WTC11 (cell line): ENCODE measurements around the gene SATB1. TPM values are rescaled to one million over a fixed set of nuclear protein-coding genes. Genes with fewer than 3 reads are reported as not detected.

ENCODE experiments used
- ATAC-seq: fragments of 200-7000 bp; cut with Tn5 transposase; 2 replicates; pipeline ENCODE4 v1.10.0; 2021; ENCODE audit warnings: mild to moderate bottlenecking, moderate library complexity
- CTCF ChIA-PET: fragments of 300-600 bp; sonication (Branson Sonifier 250); formaldehyde crosslinking; loops from one replicate; lab custom pipeline; 2021; ENCODE audit warnings: antibody characterized with exemption; lab: Charles Lee
- POLR2A ChIA-PET: fragments of 350-600 bp; sonication (Branson Sonifier 250); formaldehyde crosslinking; loops from one replicate; lab custom pipeline; 2021; ENCODE audit warnings: antibody characterized with exemption; lab: Charles Lee
- DNase-seq: peaks from one replicate; pipeline ENCODE4 v3.0.0; 2021; ENCODE audit warnings: low spot score
- H3K27ac Mint-ChIP-seq: 2 replicates; pipeline ENCODE4 v1.8.0; 2021; ENCODE audit warnings: mixed read lengths
- H3K27me3 Mint-ChIP-seq: 2 replicates; pipeline ENCODE4 v1.8.0; 2021; ENCODE audit warnings: low read depth, mild to moderate bottlenecking, moderate library complexity, mixed read lengths
- H3K36me3 Mint-ChIP-seq: 2 replicates; pipeline ENCODE4 v1.8.0; 2021; ENCODE audit warnings: mixed read lengths
- H3K4me1 Mint-ChIP-seq: 2 replicates; pipeline ENCODE4 v1.8.0; 2022; ENCODE audit warnings: mixed read lengths
- H3K4me3 Mint-ChIP-seq: 2 replicates; pipeline ENCODE4 v1.8.0; 2021; ENCODE audit warnings: mild to moderate bottlenecking, moderate library complexity, mixed read lengths
- H3K9me3 Mint-ChIP-seq: 2 replicates; pipeline ENCODE4 v1.8.0; 2021; ENCODE audit warnings: mixed read lengths
- EMX1 ChIP-seq: fragments of 250-450 bp; sonication (Bioruptor Pico); IDR thresholded peaks from 2 replicates; pipeline ENCODE4 v1.8.0; 2021; ENCODE audit warnings: mild to moderate bottlenecking
- ERG ChIP-seq: fragments of 250-450 bp; sonication (Bioruptor Pico); IDR thresholded peaks from 2 replicates; pipeline ENCODE4 v1.8.0; 2021; ENCODE audit warnings: mild to moderate bottlenecking
- FOXJ3 ChIP-seq: sonication (generic); formaldehyde crosslinking; IDR thresholded peaks from 2 replicates; pipeline ENCODE4 v1.9.0; 2021; ENCODE audit warnings: missing genetic modification reagents, mild to moderate bottlenecking, borderline replicate concordance
- GABPB1 ChIP-seq: sonication (generic); formaldehyde crosslinking; IDR thresholded peaks from 2 replicates; pipeline ENCODE4 v1.8.1; 2023; ENCODE audit warnings: mild to moderate bottlenecking, missing genetic modification reagents
- GTF2I ChIP-seq: fragments of 250-450 bp; sonication (Bioruptor Pico); conservative IDR thresholded peaks from 2 replicates; pipeline ENCODE4 v1.4.0; 2021; ENCODE audit warnings: mild to moderate bottlenecking
- HMGA2 ChIP-seq: fragments of 250-450 bp; sonication (Bioruptor Pico); IDR thresholded peaks from 2 replicates; pipeline ENCODE4 v1.4.0; 2021; ENCODE audit warnings: mild to moderate bottlenecking, moderate library complexity
- JUN ChIP-seq: sonication (generic); formaldehyde crosslinking; IDR thresholded peaks from 2 replicates; pipeline ENCODE4 v1.8.0; 2023; ENCODE audit warnings: mild to moderate bottlenecking, missing genetic modification reagents
- MYBL2 ChIP-seq: sonication (generic); formaldehyde crosslinking; IDR thresholded peaks from 2 replicates; pipeline ENCODE4 v1.8.1; 2023; ENCODE audit warnings: mild to moderate bottlenecking, moderate library complexity, missing genetic modification reagents
- PRRX2 ChIP-seq: fragments of 250-450 bp; sonication (Bioruptor Pico); IDR thresholded peaks from 2 replicates; pipeline ENCODE4 v1.8.0; 2021; ENCODE audit warnings: mild to moderate bottlenecking
- RORB ChIP-seq: fragments of 250-450 bp; sonication (Bioruptor Pico); IDR thresholded peaks from 2 replicates; pipeline ENCODE4 v1.9.0; 2021; ENCODE audit warnings: mild to moderate bottlenecking
- SOX15 ChIP-seq: fragments of 250-450 bp; sonication (Bioruptor Pico); IDR thresholded peaks from 2 replicates; pipeline ENCODE4 v1.9.0; 2021; ENCODE audit warnings: mild to moderate bottlenecking
- TEAD4 ChIP-seq: sonication (generic); formaldehyde crosslinking; IDR thresholded peaks from 2 replicates; pipeline ENCODE4 v1.8.0; 2022; ENCODE audit warnings: mild to moderate bottlenecking, missing genetic modification reagents
- TP53 ChIP-seq: sonication (generic); formaldehyde crosslinking; IDR thresholded peaks from 2 replicates; pipeline ENCODE4 v1.8.1; 2023; ENCODE audit warnings: mild to moderate bottlenecking, missing genetic modification reagents
- USF1 ChIP-seq: sonication (generic); formaldehyde crosslinking; IDR thresholded peaks from 2 replicates; pipeline ENCODE4 v1.8.0; 2022; ENCODE audit warnings: mild to moderate bottlenecking, missing genetic modification reagents
- USF2 ChIP-seq: sonication (generic); formaldehyde crosslinking; IDR thresholded peaks from 2 replicates; pipeline ENCODE4 v1.8.1; 2023; ENCODE audit warnings: mild to moderate bottlenecking, missing genetic modification reagents, moderate library complexity
- ZNF263 ChIP-seq: sonication (generic); formaldehyde crosslinking; IDR thresholded peaks from 2 replicates; pipeline ENCODE4 v1.8.1; 2022; ENCODE audit warnings: low read depth, mild to moderate bottlenecking, moderate library complexity, missing genetic modification reagents
- ZNF423 ChIP-seq: fragments of 250-450 bp; sonication (Bioruptor Pico); IDR thresholded peaks from 2 replicates; pipeline ENCODE4 v2.1.2; 2022; ENCODE audit warnings: mild to moderate bottlenecking, moderate library complexity
- ZSCAN18 ChIP-seq: fragments of 250-450 bp; sonication (Bioruptor Pico); IDR thresholded peaks from 2 replicates; pipeline ENCODE4 v2.1.2; 2022; ENCODE audit warnings: mild to moderate bottlenecking, moderate library complexity
- total RNA-seq: library from RNA; stranded (reverse); gene quantifications from 3 replicates; pipeline ENCODE4 v1.2.3, GENCODE V29; 2021
- TF ChIP-seq, protein P1 (sequence below): sonication (generic); formaldehyde crosslinking; IDR thresholded peaks from 2 replicates; pipeline ENCODE4 v1.8.1; 2022; ENCODE audit warnings: mild to moderate bottlenecking, moderate library complexity, missing genetic modification reagents
- TF ChIP-seq, protein P2 (sequence below): sonication (generic); formaldehyde crosslinking; IDR thresholded peaks from 2 replicates; pipeline ENCODE4 v1.8.0; 2023; ENCODE audit warnings: mild to moderate bottlenecking, missing genetic modification reagents
- TF ChIP-seq, protein P3 (sequence below): sonication (generic); formaldehyde crosslinking; IDR thresholded peaks from 2 replicates; pipeline ENCODE4 v1.8.0; 2022; ENCODE audit warnings: mild to moderate bottlenecking, missing genetic modification reagents
- TF ChIP-seq, protein P4 (sequence below): sonication (generic); formaldehyde crosslinking; IDR thresholded peaks from 2 replicates; pipeline ENCODE4 v1.8.1; 2023; ENCODE audit warnings: mild to moderate bottlenecking, missing genetic modification reagents
- TF ChIP-seq, protein P5 (sequence below): fragments of 250-450 bp; sonication (Bioruptor Pico); IDR thresholded peaks from 2 replicates; pipeline ENCODE4 v1.9.0; 2021; ENCODE audit warnings: mild to moderate bottlenecking

The SATB1 gene
- total RNA-seq, 1 experiment from 2014 or later, result 36.2 TPM

- Mint-ChIP-seq H3K36me3 (no peaks in the 10 kb centered on the region), H3K4me3 (no peak overlapping the region), H3K27ac (no peak overlapping the region), H3K4me1 (no peaks in the 10 kb centered on the region), H3K27me3 (no peaks in the 10 kb centered on the region), H3K9me3 (no peaks in the 10 kb centered on the region)
- no peak for ATAC-seq
- ChIA-PET CTCF (no interaction called here), POLR2A (no interaction called here)
- TF ChIP-seq ZSCAN18 (no peak), GTF2I (CRISPR knock-in tag) (no peak), FOXJ3 (CRISPR knock-in tag) (no peak), PRRX2 (CRISPR knock-in tag) (no peak), USF2 (CRISPR knock-in tag) (no peak), ZNF263 (no peak), HMGA2 (CRISPR knock-in tag) (no peak), RORB (CRISPR knock-in tag) (no peak), TP53 (no peak), JUN (CRISPR knock-in tag) (no peak), EMX1 (no peak), USF1 (no peak)
- TF ChIP-seq, protein P1, sequence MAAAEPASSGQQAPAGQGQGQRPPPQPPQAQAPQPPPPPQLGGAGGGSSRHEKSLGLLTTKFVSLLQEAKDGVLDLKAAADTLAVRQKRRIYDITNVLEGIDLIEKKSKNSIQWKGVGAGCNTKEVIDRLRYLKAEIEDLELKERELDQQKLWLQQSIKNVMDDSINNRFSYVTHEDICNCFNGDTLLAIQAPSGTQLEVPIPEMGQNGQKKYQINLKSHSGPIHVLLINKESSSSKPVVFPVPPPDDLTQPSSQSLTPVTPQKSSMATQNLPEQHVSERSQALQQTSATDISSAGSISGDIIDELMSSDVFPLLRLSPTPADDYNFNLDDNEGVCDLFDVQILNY (CRISPR knock-in tag), result no peak
- TF ChIP-seq, protein P2, sequence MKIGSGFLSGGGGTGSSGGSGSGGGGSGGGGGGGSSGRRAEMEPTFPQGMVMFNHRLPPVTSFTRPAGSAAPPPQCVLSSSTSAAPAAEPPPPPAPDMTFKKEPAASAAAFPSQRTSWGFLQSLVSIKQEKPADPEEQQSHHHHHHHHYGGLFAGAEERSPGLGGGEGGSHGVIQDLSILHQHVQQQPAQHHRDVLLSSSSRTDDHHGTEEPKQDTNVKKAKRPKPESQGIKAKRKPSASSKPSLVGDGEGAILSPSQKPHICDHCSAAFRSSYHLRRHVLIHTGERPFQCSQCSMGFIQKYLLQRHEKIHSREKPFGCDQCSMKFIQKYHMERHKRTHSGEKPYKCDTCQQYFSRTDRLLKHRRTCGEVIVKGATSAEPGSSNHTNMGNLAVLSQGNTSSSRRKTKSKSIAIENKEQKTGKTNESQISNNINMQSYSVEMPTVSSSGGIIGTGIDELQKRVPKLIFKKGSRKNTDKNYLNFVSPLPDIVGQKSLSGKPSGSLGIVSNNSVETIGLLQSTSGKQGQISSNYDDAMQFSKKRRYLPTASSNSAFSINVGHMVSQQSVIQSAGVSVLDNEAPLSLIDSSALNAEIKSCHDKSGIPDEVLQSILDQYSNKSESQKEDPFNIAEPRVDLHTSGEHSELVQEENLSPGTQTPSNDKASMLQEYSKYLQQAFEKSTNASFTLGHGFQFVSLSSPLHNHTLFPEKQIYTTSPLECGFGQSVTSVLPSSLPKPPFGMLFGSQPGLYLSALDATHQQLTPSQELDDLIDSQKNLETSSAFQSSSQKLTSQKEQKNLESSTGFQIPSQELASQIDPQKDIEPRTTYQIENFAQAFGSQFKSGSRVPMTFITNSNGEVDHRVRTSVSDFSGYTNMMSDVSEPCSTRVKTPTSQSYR (CRISPR knock-in tag), result no peak
- TF ChIP-seq, protein P3, sequence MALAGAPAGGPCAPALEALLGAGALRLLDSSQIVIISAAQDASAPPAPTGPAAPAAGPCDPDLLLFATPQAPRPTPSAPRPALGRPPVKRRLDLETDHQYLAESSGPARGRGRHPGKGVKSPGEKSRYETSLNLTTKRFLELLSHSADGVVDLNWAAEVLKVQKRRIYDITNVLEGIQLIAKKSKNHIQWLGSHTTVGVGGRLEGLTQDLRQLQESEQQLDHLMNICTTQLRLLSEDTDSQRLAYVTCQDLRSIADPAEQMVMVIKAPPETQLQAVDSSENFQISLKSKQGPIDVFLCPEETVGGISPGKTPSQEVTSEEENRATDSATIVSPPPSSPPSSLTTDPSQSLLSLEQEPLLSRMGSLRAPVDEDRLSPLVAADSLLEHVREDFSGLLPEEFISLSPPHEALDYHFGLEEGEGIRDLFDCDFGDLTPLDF (CRISPR knock-in tag), result no peak
- no peak for DNase-seq
Measured at GRCh38 chr3:18307529-18307928, 117.6 kb downstream of the SATB1 start.

- CTCF ChIA-PET, result no interaction called here
- H3K9me3 Mint-ChIP-seq, result peaks cover 15% of the 10 kb centered on the region
- POLR2A ChIA-PET, result no interaction called here
- no peak overlapping the region for H3K4me3 Mint-ChIP-seq
- H3K27ac Mint-ChIP-seq, result no peak overlapping the region
- DNase-seq (no peak), ATAC-seq (no peak)
- peaks cover 2% of the 10 kb centered on the region for H3K36me3 Mint-ChIP-seq
- no peaks in the 10 kb centered on the region for H3K27me3 Mint-ChIP-seq
- no peaks in the 10 kb centered on the region for H3K4me1 Mint-ChIP-seq
- TF ChIP-seq, protein P4, sequence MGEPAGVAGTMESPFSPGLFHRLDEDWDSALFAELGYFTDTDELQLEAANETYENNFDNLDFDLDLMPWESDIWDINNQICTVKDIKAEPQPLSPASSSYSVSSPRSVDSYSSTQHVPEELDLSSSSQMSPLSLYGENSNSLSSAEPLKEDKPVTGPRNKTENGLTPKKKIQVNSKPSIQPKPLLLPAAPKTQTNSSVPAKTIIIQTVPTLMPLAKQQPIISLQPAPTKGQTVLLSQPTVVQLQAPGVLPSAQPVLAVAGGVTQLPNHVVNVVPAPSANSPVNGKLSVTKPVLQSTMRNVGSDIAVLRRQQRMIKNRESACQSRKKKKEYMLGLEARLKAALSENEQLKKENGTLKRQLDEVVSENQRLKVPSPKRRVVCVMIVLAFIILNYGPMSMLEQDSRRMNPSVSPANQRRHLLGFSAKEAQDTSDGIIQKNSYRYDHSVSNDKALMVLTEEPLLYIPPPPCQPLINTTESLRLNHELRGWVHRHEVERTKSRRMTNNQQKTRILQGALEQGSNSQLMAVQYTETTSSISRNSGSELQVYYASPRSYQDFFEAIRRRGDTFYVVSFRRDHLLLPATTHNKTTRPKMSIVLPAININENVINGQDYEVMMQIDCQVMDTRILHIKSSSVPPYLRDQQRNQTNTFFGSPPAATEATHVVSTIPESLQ, result no peak
- TF ChIP-seq TEAD4 (no peak), ZNF263 (no peak), GABPB1 (CRISPR knock-in tag) (no peak), ERG (no peak), USF1 (no peak), MYBL2 (CRISPR knock-in tag) (no peak), ZNF423 (CRISPR knock-in tag) (no peak), SOX15 (CRISPR knock-in tag) (no peak)
- TF ChIP-seq, protein P5, sequence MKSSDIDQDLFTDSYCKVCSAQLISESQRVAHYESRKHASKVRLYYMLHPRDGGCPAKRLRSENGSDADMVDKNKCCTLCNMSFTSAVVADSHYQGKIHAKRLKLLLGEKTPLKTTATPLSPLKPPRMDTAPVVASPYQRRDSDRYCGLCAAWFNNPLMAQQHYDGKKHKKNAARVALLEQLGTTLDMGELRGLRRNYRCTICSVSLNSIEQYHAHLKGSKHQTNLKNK, result no peak
Measured at GRCh38 chr3:18302517-18302916, 122.6 kb downstream of the SATB1 start.
